Left lung (tissue), 10 donors: Measurements from ENCODE around the gene CPZ. TPM values are rescaled to one million over a fixed set of nuclear protein-coding genes. Genes with fewer than 3 reads are reported as not detected.

Experiments used
- ATAC-seq: fragments of 200-7000 bp; cut with Tn5 transposase; one replicate; pipeline ENCODE4 v1.9.1; 2020; ENCODE audit warnings: moderate library complexity
- DNase-seq, 4 donors: peaks; one replicate each; pipeline ENCODE4 v3.0.0-alpha.2; 2013 to 2020
- H3K27ac ChIP-seq, 2 donors: fragments of 200-600 bp; sonication (generic) in 1 of 2; one replicate each; pipeline versions ENCODE4 v1.5.0 to v1.8.0; 2020 to 2021
- H3K27me3 ChIP-seq, 2 donors: fragments of 200-600 bp; sonication (generic) in 1 of 2; one replicate each; pipeline versions ENCODE4 v1.5.0 to v1.8.0; 2020 to 2021
- H3K36me3 ChIP-seq, 2 donors: fragments of 200-600 bp; sonication (generic) in 1 of 2; one replicate each; pipeline versions ENCODE4 v1.5.0 to v1.8.0; 2020 to 2021
- H3K4me1 ChIP-seq, 2 donors: fragments of 200-600 bp; one replicate each; pipeline ENCODE4 v1.8.0; 2021
- H3K4me3 ChIP-seq, 2 donors: fragments of 200-600 bp; sonication (generic) in 1 of 2; one replicate each; pipeline versions ENCODE4 v1.5.0 to v1.8.0; 2020 to 2021; ENCODE audit warnings: mild to moderate bottlenecking in 1 of 2
- H3K9me3 ChIP-seq, 2 donors: fragments of 200-600 bp; sonication (generic) in 1 of 2; one replicate each; pipeline versions ENCODE4 v1.5.0 to v1.8.0; 2020 to 2021
- intact Hi-C, 2 donors: fragments of 100-400 bp; cut with DNase I; formaldehyde crosslinking; loops; one replicate each; pipeline versions ENCODE4 v1.11.2 to v1.14.2; 2022
- polyA plus RNA-seq, 6 donors: library from polyadenylated mRNA; unstranded; fragments of 120-200 nt; gene quantifications; one replicate each; pipeline ENCODE4 v1.2.1, GENCODE V29; 2013; ENCODE audit not compliant: insufficient read length in 6 of 6
- total RNA-seq, 2 donors: library from RNA; stranded (reverse); fragmentation: NEBNext Ultra II Directional; extraction: Animal tissue kit (Norgen Biotek cat#: 25700); gene quantifications; one replicate each; pipeline ENCODE4 v1.2.1, GENCODE V29; 2021
- TF ChIP-seq, protein P1 (sequence below), 2 donors: fragments of 200-600 bp; sonication (generic) in 1 of 2; IDR thresholded peaks; one replicate each; pipeline versions ENCODE4 v1.5.0 to v1.8.0; 2021; ENCODE audit warnings: antibody characterized with exemption in 2 of 2
- donor health status: DM: no; HTN: yes; CAD: no.
- donor health status: DM: no; HTN: no; CAD: no.

CPZ gene
- total and polyA plus RNA-seq, 8 donors = 1.3 to 18.4 (median 3.2) TPM

DNA sequence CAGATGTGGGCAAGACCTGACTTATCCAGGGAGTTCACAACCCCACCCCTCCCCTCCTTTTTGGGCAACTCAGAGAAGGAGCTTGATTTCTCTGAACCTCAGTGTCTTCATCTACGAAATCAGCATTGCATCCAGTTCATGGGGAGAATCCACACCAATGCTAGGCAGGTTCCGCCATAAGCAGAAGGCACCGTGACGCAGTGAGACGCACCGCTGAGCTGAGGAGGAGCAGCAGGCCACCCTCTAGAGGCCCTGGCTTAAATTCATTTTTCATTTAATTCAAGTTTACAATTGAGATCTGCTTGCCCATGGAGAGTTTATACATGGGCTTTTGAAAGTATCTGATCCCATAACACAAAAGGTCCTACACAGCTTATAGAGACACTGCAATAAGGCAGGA lies 55.7 kb downstream of the CPZ start:
- intact Hi-C loops = no loop called here
- ATAC-seq = no peak
- H3K36me3 ChIP-seq = no peaks in the 10 kb centered on the region
- no peaks in the 10 kb centered on the region for H3K9me3 ChIP-seq
- H3K4me1 ChIP-seq = no peaks in the 10 kb centered on the region
- DNase-seq = peak in 1 of 4 donors; percentile 23
- H3K27ac ChIP-seq = no peak overlapping the region
- TF ChIP-seq, protein P1, sequence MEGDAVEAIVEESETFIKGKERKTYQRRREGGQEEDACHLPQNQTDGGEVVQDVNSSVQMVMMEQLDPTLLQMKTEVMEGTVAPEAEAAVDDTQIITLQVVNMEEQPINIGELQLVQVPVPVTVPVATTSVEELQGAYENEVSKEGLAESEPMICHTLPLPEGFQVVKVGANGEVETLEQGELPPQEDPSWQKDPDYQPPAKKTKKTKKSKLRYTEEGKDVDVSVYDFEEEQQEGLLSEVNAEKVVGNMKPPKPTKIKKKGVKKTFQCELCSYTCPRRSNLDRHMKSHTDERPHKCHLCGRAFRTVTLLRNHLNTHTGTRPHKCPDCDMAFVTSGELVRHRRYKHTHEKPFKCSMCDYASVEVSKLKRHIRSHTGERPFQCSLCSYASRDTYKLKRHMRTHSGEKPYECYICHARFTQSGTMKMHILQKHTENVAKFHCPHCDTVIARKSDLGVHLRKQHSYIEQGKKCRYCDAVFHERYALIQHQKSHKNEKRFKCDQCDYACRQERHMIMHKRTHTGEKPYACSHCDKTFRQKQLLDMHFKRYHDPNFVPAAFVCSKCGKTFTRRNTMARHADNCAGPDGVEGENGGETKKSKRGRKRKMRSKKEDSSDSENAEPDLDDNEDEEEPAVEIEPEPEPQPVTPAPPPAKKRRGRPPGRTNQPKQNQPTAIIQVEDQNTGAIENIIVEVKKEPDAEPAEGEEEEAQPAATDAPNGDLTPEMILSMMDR (IDR thresholded peaks at IDR 0.05) = no peak
- H3K27me3 ChIP-seq = peaks cover 9 to 67% of the 10 kb centered on the region in 2 donors
- H3K4me3 ChIP-seq = no peak overlapping the region

GRCh38 chr4:8648816-8649630 lies 56.5 kb downstream of the CPZ start:
- intact Hi-C loops = no loop called here
- H3K27ac ChIP-seq = no peak overlapping the region

DNA sequence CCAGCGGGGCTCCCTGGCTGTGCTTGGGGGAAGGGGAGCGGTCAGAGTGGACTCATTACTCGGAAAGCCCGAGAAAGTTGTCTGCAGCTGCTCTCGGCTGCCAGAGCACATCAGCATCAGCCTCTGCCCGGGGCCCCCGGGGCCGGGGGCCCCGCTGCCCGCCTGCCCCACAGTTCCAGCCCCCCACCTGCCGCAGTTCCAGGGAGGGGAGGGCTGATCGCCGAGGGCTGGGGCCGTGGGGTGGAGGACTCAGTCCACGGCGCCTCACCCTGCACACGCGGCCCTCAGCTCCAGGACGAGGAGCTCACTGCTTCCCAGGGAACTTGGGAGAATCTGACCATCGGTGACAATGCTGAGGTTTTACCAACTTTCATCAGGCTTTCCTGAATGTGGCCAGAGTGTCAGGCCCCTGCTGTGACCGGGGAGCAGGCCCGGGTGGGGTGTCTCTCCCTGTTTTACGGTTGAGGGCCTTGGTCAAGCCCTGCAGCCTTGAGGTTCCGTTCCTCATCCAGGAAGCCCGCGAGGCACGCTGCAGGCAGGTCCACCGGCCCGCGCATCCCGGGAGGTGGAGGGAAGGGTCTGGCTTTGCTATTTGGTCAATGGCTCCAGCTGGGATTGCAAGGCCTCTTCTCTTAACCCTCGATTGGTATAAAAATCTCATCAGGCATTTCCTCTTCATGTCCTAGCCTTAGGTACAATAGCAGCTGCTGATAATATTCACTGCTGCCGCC lies 57.2 kb downstream of the CPZ start:
- no peak for ATAC-seq
- intact Hi-C loops = no loop called here
- DNase-seq = peak in 1 of 4 donors; percentile 67

More at GRCh38 chr4:8648816-8649630, 56.5 kb downstream of the CPZ start:
- H3K27me3 ChIP-seq = peaks cover 9 to 62% of the 10 kb centered on the region in 2 donors
- no peak overlapping the region for H3K4me3 ChIP-seq
- H3K9me3 ChIP-seq = no peaks in the 10 kb centered on the region
- TF ChIP-seq, protein P1 (IDR thresholded peaks at IDR 0.05) = no peak
- no peaks in the 10 kb centered on the region for H3K4me1 ChIP-seq
- ATAC-seq (no peak), DNase-seq (peak in 1 of 4 donors; percentile 49)
- H3K36me3 ChIP-seq = no peaks in the 10 kb centered on the region

DNA sequence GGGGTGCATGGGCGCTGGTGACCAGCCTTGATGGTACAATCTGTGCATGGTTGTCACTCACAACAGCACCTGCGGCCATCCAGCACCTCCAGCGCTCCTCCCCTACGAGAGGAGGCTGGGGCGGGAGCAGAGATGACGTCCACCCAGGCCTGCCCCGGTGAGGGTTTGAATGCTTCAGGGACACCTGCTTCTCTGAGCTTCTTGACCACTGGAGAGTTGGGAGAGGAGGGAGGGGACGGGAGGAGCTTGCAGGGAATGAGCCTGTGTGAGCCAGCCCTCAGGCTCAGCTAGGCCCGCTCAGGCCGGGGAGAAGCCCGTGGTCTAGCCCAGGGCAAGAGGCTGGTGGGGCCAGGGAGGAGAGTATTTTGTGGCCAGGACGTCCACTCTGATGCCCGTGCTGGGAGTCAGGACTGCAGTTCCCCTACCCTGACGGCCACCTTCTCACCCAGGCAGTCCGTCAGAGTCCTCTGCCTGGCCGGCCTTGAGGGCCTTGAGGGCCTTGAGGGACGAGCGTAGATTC lies 59.2 kb downstream of the CPZ start:
- ATAC-seq = no peak
- Histone ChIP-seq H3K27me3 (peaks cover 9 to 41% of the 10 kb centered on the region in 2 donors), H3K4me3 (no peak overlapping the region), H3K36me3 (no peaks in the 10 kb centered on the region), H3K4me1 (no peaks in the 10 kb centered on the region), H3K9me3 (no peaks in the 10 kb centered on the region), H3K27ac (no peak overlapping the region)
- DNase-seq = peak in 1 of 4 donors; percentile 70
- TF ChIP-seq, protein P1 (IDR thresholded peaks at IDR 0.05) = no peak
- intact Hi-C loops = no loop called here

More for the DNA sequence above, 57.2 kb downstream of the CPZ start:
- Histone ChIP-seq H3K27me3 (peaks cover 9 to 56% of the 10 kb centered on the region in 2 donors), H3K4me3 (no peak overlapping the region), H3K9me3 (no peaks in the 10 kb centered on the region), H3K27ac (no peak overlapping the region), H3K4me1 (no peaks in the 10 kb centered on the region), H3K36me3 (no peaks in the 10 kb centered on the region)
- TF ChIP-seq, protein P1 (IDR thresholded peaks at IDR 0.05) = no peak
